Large intestine (tissue), 3 donors: ENCODE results near the gene GCK. TPM values are rescaled to one million over a fixed set of nuclear protein-coding genes. Genes with fewer than 3 reads are reported as not detected.
A peak's percentile ranks its signal among the peaks of the same experiment; 100 is the strongest.
"Not testable (repeated sequence)": the region's sequence is repeated elsewhere in the genome, so short reads cannot be mapped to it uniquely, and the experiment has no call there.

Experiments
- DNase-seq, 2 donors: peaks; one replicate each; pipeline versions ENCODE4 v3.0.0 to v3.0.0-alpha.2; 2013
- H3K27ac ChIP-seq: one replicate; pipeline ENCODE4 v1.5.1; 2013; ENCODE audit warnings: low read length
- H3K27me3 ChIP-seq: 2 replicates; pipeline ENCODE4 v1.6.1; 2013; ENCODE audit warnings: low read length; ENCODE audit not compliant: control insufficient read depth, insufficient read depth
- H3K36me3 ChIP-seq: 2 replicates; pipeline ENCODE4 v1.6.1; 2013; ENCODE audit warnings: low read length; ENCODE audit not compliant: control insufficient read depth, insufficient read depth
- H3K4me1 ChIP-seq: one replicate; pipeline ENCODE4 v1.6.1; 2013; ENCODE audit warnings: low read length; ENCODE audit not compliant: control insufficient read depth, insufficient read depth
- H3K4me3 ChIP-seq: one replicate; pipeline ENCODE4 v1.5.1; 2013; ENCODE audit warnings: low read length
- H3K9me3 ChIP-seq: one replicate; pipeline ENCODE4 v1.6.1; 2013; ENCODE audit warnings: mild to moderate bottlenecking, low read depth, low read length, moderate library complexity; ENCODE audit not compliant: control insufficient read depth
- WGBS: methylation state at CpG from one replicate; pipeline ENCODE4 v1.1.5; 2013; ENCODE audit warnings: low lambda C conversion rate; ENCODE audit not compliant: insufficient coverage; 5-methylcytosine and 5-hydroxymethylcytosine counted together
- polyA plus RNA-seq: library from polyadenylated mRNA; unstranded; fragments of 120-200 nt; gene quantifications from one replicate; pipeline ENCODE4 v1.2.1, GENCODE V29; 2013

The GCK gene
- polyA plus RNA-seq, 1 donor = 2.3 TPM

GRCh38 chr7:44206008-44206407, 16.8 kb upstream of the GCK start:
- no CpG with 5 or more reads among the region's 5 CpGs for WGBS
- Histone ChIP-seq H3K9me3 (no peaks in the 10 kb centered on the region), H3K4me3 (no peak overlapping the region), H3K4me1 (peaks cover 10% of the 10 kb centered on the region), H3K27me3 (no peaks in the 10 kb centered on the region), H3K27ac (no peak overlapping the region), H3K36me3 (peaks cover 63% of the 10 kb centered on the region)
- DNase-seq = no peak

GRCh38 chr7:44201813-44202212, 12.6 kb upstream of the GCK start:
- DNase-seq = no peak
- peaks cover 24% of the 10 kb centered on the region for H3K36me3 ChIP-seq
- H3K4me3 ChIP-seq = peak overlapping the region; percentile 85
- peaks cover 10% of the 10 kb centered on the region for H3K4me1 ChIP-seq
- 10% methylated on average over 2 of the region's 8 CpGs for WGBS
- H3K27me3 ChIP-seq = peaks cover 3% of the 10 kb centered on the region
- no peak overlapping the region for H3K27ac ChIP-seq
- H3K9me3 ChIP-seq = no peaks in the 10 kb centered on the region

GRCh38 chr7:44200699-44201461, 11.6 kb upstream of the GCK start, which contains the start of gene YKT6:
YKT6 (plus strand) TSS chr7:44200978; CDS start chr7:44201136, 158 bp downstream.
- Histone ChIP-seq H3K4me1 (peaks cover 10% of the 10 kb centered on the region), H3K9me3 (no peaks in the 10 kb centered on the region), H3K27ac (peak within 1 kb of the TSS; percentile 56), H3K36me3 (peaks cover 15% of the 10 kb centered on the region), H3K27me3 (peaks cover 3% of the 10 kb centered on the region), H3K4me3 (peak within 1 kb of the TSS; percentile 85)
- no CpG with 5 or more reads among the region's 58 CpGs for WGBS
- peak; percentile 97 to 98 for DNase-seq

- not testable (repeated sequence) for H3K9me3 ChIP-seq, H3K27ac ChIP-seq, H3K4me3 ChIP-seq, DNase-seq, H3K36me3 ChIP-seq, H3K27me3 ChIP-seq
- no CpG with 5 or more reads among the region's 3 CpGs for WGBS
- peaks cover 10% of the 10 kb centered on the region for H3K4me1 ChIP-seq
These were observed 10.9 kb upstream of the GCK start for GRCh38 chr7:44200163-44200562.

GRCh38 chr7:44197474-44197873, 8.2 kb upstream of the GCK start:
- H3K9me3 ChIP-seq = no peaks in the 10 kb centered on the region
- peaks cover 3% of the 10 kb centered on the region for H3K27me3 ChIP-seq
- DNase-seq = no peak
- H3K27ac ChIP-seq = no peak overlapping the region
- H3K36me3 ChIP-seq = no peaks in the 10 kb centered on the region
- no peak overlapping the region for H3K4me3 ChIP-seq
- peaks cover 5% of the 10 kb centered on the region for H3K4me1 ChIP-seq
- WGBS = no CpG with 5 or more reads among the region's 7 CpGs

GRCh38 chr7:44196450-44196872, 7.2 kb upstream of the GCK start:
- DNase-seq = peak in 1 of 2 donors; percentile 31
- no peaks in the 10 kb centered on the region for H3K36me3 ChIP-seq
- no peak overlapping the region for H3K27ac ChIP-seq
- H3K4me3 ChIP-seq = no peak overlapping the region
- WGBS = no CpG with 5 or more reads among the region's 3 CpGs
- H3K4me1 ChIP-seq = peaks cover under 1% of the 10 kb centered on the region
- H3K9me3 ChIP-seq = no peaks in the 10 kb centered on the region
- H3K27me3 ChIP-seq = peaks cover 12% of the 10 kb centered on the region

GRCh38 chr7:44195889-44196288, 6.7 kb upstream of the GCK start:
- Histone ChIP-seq H3K9me3 (no peaks in the 10 kb centered on the region), H3K27me3 (peaks cover 14% of the 10 kb centered on the region), H3K4me1 (no peaks in the 10 kb centered on the region), H3K27ac (no peak overlapping the region), H3K36me3 (no peaks in the 10 kb centered on the region), H3K4me3 (no peak overlapping the region)
- no peak for DNase-seq
- no CpG with 5 or more reads among the region's 1 CpG for whole genome bisulfite sequencing

- no peak for DNase-seq
- Histone ChIP-seq H3K27ac (no peak overlapping the region), H3K4me1 (no peaks in the 10 kb centered on the region), H3K27me3 (peaks cover 14% of the 10 kb centered on the region), H3K9me3 (no peaks in the 10 kb centered on the region), H3K36me3 (no peaks in the 10 kb centered on the region), H3K4me3 (no peak overlapping the region)
- 100% methylated on average over 1 of the region's 3 CpGs for WGBS
These were observed 5.4 kb upstream of the GCK start for GRCh38 chr7:44194562-44195145.

- Histone ChIP-seq H3K4me3 (no peak overlapping the region), H3K27me3 (peaks cover 14% of the 10 kb centered on the region), H3K27ac (no peak overlapping the region), H3K9me3 (no peaks in the 10 kb centered on the region), H3K36me3 (no peaks in the 10 kb centered on the region), H3K4me1 (no peaks in the 10 kb centered on the region)
- no CpG with 5 or more reads among the region's 2 CpGs for whole genome bisulfite sequencing
- DNase-seq = no peak
These were observed 4.8 kb upstream of the GCK start for GRCh38 chr7:44194069-44194468.

GRCh38 chr7:44193011-44193802, 4.0 kb upstream of the GCK start:
- Histone ChIP-seq H3K9me3 (no peaks in the 10 kb centered on the region), H3K4me1 (no peaks in the 10 kb centered on the region), H3K27me3 (peaks cover 14% of the 10 kb centered on the region), H3K27ac (no peak overlapping the region), H3K36me3 (no peaks in the 10 kb centered on the region), H3K4me3 (no peak overlapping the region)
- no CpG with 5 or more reads among the region's 7 CpGs for WGBS
- no peak for DNase-seq
